NCI-H69 (cell line): ENCODE measurements around the gene SMIM5.
"Not testable (repeated sequence)": the region's sequence is repeated elsewhere in the genome, so short reads cannot be mapped to it uniquely, and the experiment has no call there.

Source experiments
- DNase-seq: peaks from one replicate; lab custom pipeline; 2025; lab: John Stamatoyannopoulos, UW

Gene SMIM5, protein sequence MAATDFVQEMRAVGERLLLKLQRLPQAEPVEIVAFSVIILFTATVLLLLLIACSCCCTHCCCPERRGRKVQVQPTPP

GRCh38 chr17:75632863-75633485 lies at the start of gene SMIM5:
TSS of gene SMIM5 (plus strand) at chr17:75633434. CDS start at chr17:75640202, 6,768 bp downstream.
- DNase-seq: peak; percentile 91

DNA sequence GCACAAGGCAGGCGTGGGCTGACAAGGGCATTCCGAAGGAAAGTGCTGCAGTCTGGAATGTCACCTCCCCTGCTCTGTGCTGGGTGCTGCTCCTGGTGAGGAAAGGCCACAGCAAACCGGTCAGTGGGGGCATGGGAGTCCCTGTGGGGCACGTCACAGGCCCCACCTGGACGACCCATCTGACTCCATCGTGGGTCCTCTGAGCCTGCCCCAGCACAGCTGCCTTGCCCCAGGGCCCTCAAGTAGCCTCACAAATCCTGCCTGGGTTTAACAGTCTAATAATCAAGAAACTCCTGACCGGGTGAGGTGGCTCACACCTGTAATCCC lies 48.4 kb upstream of the SMIM5 start:
- DNase-seq: no peak

DNA sequence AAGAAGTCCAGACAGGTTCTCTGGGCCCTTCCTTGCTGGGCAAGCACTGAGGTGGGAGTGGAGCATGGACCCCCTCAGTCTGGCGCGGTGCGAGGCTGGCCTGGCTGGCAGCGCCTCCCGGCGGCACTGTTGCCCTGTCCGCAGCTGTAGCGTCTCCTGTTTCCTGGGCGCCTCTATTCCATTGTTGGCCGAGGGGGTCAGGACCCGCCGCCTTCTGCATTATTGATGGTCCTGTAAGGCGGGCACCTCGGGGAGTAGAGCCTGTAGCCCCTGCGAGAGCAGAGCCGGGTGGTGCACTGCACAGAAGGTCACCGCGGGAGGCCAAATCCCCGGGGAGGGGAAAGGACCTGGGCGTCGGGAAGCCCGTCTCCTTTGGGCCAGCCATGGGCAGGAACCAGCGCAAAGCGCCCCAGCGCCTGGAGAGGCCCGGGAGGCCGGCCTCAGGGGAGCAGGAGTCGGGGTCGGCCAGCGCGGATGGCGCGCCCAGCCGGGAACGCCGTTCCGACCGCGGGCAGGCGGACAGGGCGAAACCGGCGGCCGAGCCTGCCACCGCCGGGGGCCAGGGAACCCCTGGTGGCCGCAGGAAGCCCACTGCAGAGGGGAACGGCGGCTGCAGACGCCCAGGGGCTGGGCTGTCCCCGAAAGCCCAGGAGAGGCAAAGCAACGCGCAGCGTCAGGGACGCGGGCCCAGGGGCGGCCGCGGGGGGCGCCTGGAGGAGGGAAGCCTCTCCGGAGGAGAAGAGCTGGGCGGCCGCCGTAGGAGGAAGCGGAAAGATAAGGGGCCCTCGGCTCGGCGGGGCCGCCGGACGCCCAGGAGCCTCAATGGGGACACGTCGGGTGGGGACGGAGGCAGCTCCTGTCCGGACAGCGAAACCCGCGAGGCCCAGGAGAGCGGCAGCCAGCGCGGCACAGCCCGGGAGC lies 45.3 kb upstream of the SMIM5 start, which contains the start of gene MYO15B:
Gene MYO15B, plus strand, starts transcription at position 126 of the 921 bp plus-strand sequence. Its CDS starts 258 bp downstream, at position 384.
- peak; percentile 79 for DNase-seq

DNA sequence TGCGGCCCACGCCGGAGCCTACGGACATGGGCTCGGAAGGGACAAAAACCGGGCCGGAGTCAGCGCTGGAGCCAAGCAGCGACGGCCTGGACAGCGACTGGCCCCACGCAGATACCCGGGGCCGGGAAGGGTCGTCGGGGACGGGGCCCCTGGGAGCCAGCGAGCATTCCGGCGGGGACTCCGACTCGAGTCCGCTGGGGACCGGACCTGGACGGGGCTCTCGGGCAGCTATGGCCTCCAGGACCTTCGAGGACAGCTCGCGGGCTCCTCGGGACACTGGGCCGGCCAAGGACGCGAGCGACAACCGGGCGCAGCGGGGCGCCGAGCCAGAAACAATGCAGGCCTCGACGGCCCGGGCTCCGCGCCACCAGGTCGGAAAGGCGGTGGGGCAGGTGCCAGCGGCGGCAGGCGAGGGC lies 44.6 kb upstream of the SMIM5 start:
- DNase-seq: no peak

GRCh38 chr17:75589012-75589918 lies 44.0 kb upstream of the SMIM5 start:
- peak; percentile 97 for DNase-seq

- peak; percentile 44 for DNase-seq
Measured at GRCh38 chr17:75589919-75590303, 43.3 kb upstream of the SMIM5 start.

GRCh38 chr17:75590314-75590761 lies 42.9 kb upstream of the SMIM5 start:
- DNase-seq: no peak

DNA sequence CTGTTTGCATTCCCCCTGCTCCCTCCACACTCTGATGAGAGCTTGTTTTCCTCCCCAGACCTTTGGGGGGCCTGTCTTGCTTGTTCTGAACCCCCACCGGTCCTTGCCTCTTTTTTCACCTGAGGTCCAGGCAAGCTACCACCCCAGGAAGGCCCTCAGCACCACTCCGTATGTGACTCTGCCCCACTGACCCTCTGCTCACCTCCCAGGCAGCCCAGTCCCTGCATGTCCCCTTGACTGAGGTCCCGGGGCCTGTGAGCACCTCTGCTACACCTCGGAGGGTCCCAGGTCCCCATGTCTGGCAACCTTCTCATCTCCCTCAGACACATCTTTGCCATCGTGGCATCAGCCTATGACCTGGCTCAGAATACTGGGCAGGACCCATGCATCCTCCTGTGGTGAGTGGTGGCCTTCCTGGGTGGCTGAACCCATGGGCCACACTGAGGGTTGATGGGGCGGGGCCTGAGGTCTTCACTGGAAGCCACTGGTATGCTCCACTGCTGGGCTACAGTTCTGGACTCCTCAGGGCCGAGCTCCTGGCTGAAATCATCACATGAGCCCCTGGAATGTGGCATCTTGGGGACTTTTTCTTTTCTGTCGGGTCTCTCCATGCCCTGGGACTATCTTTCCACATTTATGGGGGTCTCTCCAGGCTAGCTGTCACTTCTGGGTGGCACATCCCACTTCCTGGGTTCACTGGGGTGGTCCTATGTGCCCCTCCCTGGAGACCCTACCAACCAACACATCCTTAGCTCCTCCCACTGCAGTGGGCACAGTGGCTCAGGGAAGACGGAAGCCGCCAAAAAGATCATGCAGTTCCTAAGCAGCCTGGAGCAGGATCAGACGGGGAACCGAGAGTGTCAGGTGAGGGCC lies 42.1 kb upstream of the SMIM5 start:
- DNase-seq: no peak

DNA sequence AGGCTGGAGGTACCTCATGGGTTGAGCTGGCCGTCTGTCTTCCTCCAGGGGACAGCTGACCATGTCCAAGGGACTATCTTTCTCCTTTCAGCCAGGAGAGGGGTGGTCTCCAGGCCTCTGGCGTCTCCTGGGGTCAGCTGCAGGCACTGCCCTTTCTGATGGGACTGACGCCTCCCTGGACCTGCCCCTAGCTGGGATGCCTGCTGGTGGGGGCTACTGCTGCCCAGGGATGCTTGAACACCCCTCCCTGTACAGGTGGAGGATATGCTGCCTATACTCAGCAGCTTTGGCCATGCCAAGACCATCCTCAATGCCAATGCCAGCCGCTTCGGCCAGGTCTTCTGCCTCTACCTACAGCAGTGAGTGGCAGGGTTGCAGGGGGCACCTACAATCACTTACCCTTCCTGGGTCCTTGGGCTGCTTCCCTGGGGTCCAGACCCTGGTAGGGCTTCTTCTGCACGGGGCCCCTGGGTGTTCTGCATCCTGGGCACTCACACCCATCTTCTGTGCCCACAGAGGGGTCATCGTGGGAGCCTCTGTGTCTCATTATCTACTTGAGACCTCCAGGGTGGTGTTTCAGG lies 41.4 kb upstream of the SMIM5 start:
- DNase-seq: no peak

DNA sequence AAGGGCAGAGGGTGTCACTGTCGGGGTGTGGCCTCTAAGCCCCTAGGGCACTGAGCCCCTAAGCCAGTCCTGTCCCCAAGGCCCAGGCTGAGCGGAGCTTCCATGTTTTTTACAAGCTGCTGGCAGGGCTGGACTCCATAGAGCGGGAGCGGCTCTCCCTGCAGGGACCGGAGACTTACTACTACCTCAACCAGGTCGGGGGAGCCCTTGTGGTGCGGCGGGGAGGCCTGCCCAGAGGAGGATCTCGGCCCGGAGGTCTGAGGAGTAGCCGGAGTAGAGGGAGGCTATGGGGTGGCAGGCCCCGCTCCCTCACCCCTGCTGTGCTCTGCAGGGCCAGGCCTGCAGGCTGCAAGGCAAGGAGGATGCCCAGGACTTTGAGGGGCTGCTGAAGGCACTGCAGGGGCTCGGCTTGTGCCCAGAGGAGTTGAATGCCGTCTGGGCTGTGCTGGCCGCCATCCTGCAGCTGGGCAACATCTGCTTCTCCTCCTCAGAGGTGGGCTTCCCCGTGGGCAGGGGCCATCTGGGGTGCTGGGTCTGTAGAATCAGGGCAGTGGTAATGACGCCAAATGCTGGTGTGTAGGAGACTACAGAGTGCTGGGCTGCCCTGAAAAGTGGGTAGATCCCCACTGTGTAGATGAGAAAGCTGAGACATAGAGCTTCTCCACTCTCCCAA lies 40.8 kb upstream of the SMIM5 start:
- DNase-seq: no peak

DNA sequence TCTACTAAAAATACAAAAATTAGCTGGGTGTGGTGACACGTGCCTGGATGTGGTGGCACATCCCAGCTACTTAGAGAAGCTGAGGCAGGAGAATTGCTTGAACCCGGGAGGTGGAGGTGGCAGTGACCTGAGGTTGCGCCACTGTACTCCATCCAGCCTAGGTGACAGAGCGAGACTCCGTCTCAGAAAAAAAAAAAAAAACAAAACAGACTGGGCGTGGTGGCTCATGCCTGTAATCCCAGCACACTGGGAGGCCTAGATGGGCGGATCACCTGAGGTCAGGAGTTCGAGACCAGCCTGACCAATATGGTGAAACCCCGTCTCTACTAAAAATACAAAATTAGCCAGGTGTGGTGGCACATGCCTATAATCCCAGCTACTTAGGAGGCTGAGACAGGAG lies 39.8 kb upstream of the SMIM5 start:
- not testable (repeated sequence) for DNase-seq

- no peak for DNase-seq
Measured at GRCh38 chr17:75594499-75595283, 38.5 kb upstream of the SMIM5 start.

DNA sequence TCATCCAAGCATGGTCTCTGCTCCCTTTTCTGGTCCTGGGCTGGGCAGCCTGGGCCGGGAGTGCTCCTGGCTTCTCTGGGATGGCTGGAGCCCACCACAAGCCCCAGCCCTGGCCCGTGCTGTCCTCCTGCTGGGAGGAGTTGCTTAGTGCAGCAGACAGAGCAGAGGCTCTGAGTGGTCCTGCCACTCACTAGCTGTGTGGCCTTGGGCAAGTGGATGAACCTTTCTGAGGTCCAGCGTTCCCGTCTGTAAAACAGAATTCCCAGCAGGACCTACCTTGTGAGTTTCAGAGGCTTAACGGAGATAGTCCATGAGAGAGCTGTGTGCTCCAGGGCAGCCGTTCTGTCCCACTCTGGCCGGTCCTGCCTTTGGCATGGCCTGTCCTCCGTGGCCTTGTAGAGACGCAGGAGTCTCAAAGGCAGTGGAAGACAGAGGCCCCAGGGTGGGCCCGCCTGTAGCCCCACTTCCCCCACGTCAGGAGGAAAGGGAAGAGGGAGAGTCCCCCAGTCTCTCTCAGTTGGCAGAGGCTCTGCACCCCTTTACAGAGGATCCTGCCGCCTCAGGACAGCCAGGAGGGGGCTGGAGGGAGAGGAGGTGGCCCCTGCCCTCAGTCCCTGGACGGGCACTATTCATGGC lies 37.8 kb upstream of the SMIM5 start:
- no peak for DNase-seq

GRCh38 chr17:75595920-75596313 lies 37.3 kb upstream of the SMIM5 start:
- DNase-seq: no peak

GRCh38 chr17:75596320-75597087 lies 36.7 kb upstream of the SMIM5 start:
- DNase-seq: peak; percentile 27

- peak; percentile 87 for DNase-seq
Measured at GRCh38 chr17:75601057-75601987, 31.9 kb upstream of the SMIM5 start.

- no peak for DNase-seq
Measured at GRCh38 chr17:75602644-75603043, 30.6 kb upstream of the SMIM5 start.
